GM19193 (cell line): ENCODE results near the gene SLC48A1.

Experiments
- POLR2A ChIP-seq: IDR thresholded peaks from 4 replicates; pipeline ENCODE4 v1.6.1; 2011; ENCODE audit not compliant: insufficient read depth, insufficient read length; ENCODE audit errors: extremely low read depth

Gene SLC48A1

GRCh38 chr12:47739979-47740378 is 33.1 kb upstream of the SLC48A1 start:
- peak; percentile 36 for TF ChIP-seq POLR2A

- TF ChIP-seq POLR2A: no peak
Measured at GRCh38 chr12:47740606-47741339, 32.3 kb upstream of the SLC48A1 start.

- no peak for TF ChIP-seq POLR2A
Measured at GRCh38 chr12:47741340-47741703, 31.7 kb upstream of the SLC48A1 start.

- no peak for TF ChIP-seq POLR2A
Measured at GRCh38 chr12:47742253-47742825, 30.7 kb upstream of the SLC48A1 start.

GRCh38 chr12:47743311-47743860 is 29.7 kb upstream of the SLC48A1 start:
- no peak for TF ChIP-seq POLR2A

GRCh38 chr12:47744005-47744651 is 28.9 kb upstream of the SLC48A1 start:
- no peak for TF ChIP-seq POLR2A

GRCh38 chr12:47744778-47745436 is 28.1 kb upstream of the SLC48A1 start:
- TF ChIP-seq POLR2A: no peak

GRCh38 chr12:47745485-47746041 is 27.5 kb upstream of the SLC48A1 start:
- TF ChIP-seq POLR2A: no peak

GRCh38 chr12:47746073-47746472 is 27.0 kb upstream of the SLC48A1 start:
- TF ChIP-seq POLR2A: no peak

- TF ChIP-seq POLR2A: no peak
Measured at GRCh38 chr12:47746523-47746922, 26.5 kb upstream of the SLC48A1 start.

GRCh38 chr12:47747126-47747525 is 25.9 kb upstream of the SLC48A1 start:
- TF ChIP-seq POLR2A: no peak

GRCh38 chr12:47747596-47748506 is 25.2 kb upstream of the SLC48A1 start:
- TF ChIP-seq POLR2A: no peak

- TF ChIP-seq POLR2A: no peak
Measured at GRCh38 chr12:47748507-47748828, 24.6 kb upstream of the SLC48A1 start.

- TF ChIP-seq POLR2A: no peak
Measured at GRCh38 chr12:47748899-47749298, 24.1 kb upstream of the SLC48A1 start.

- TF ChIP-seq POLR2A: no peak
Measured at GRCh38 chr12:47750229-47750798, 22.7 kb upstream of the SLC48A1 start.
